Measurements from ENCODE around the gene ALAD.
"Not testable (repeated sequence)": the region's sequence is repeated elsewhere in the genome, so short reads cannot be mapped to it uniquely, and the experiment has no call there.

Gene ALAD

GRCh38 chr9:113416149-113416721 is 15.2 kb upstream of the ALAD start:
- no peak overlapping the region for H3K27ac Mint-ChIP-seq

GRCh38 chr9:113410207-113410864 is 9.3 kb upstream of the ALAD start, which contains the start of the genes C9orf43 and POLE3:
Gene C9orf43 (plus strand): TSS chr9:113410747. CDS start chr9:113413494, 2,747 bp downstream.
Gene POLE3 (minus strand): TSS chr9:113410675. CDS start chr9:113410293, 382 bp downstream.
- H3K9me3 Mint-ChIP-seq, result no peaks in the 10 kb centered on the region
- peaks cover 39% of the 10 kb centered on the region for H3K4me1 Mint-ChIP-seq
- no peaks in the 10 kb centered on the region for H3K27me3 Mint-ChIP-seq
- peaks cover 33% of the 10 kb centered on the region for H3K36me3 Mint-ChIP-seq
- CTCF ChIA-PET, result interaction anchor here (0.8 to 2.8 kb wide), 7 partner anchors 9 to 179 kb away, joined by 3 to 13 read pairs (median 9); partner anchors contain the start of genes ALAD, CDC26 and PRPF4
- peak within 1 kb of the TSS; percentile 99 for H3K27ac Mint-ChIP-seq
- DNase-seq, result peak; percentile 96
- peak within 1 kb of the TSS; percentile 91 for H3K4me3 Mint-ChIP-seq

More at GRCh38 chr9:113416149-113416721, 15.2 kb upstream of the ALAD start:
- H3K9me3 Mint-ChIP-seq, result no peaks in the 10 kb centered on the region
- peaks cover 5% of the 10 kb centered on the region for H3K4me1 Mint-ChIP-seq
- H3K4me3 Mint-ChIP-seq, result no peak overlapping the region
- CTCF ChIA-PET, result interaction anchor here (1.0 kb wide), 1 partner anchor 107 kb away, joined by 3 read pairs; no protein-coding TSS in a partner anchor
- no peaks in the 10 kb centered on the region for H3K27me3 Mint-ChIP-seq
- no peaks in the 10 kb centered on the region for H3K36me3 Mint-ChIP-seq
- DNase-seq, result no peak

- Mint-ChIP-seq H3K4me3 (peak overlapping the region; percentile 91), H3K9me3 (no peaks in the 10 kb centered on the region), H3K4me1 (peaks cover 39% of the 10 kb centered on the region), H3K36me3 (peaks cover 33% of the 10 kb centered on the region), H3K27ac (peak overlapping the region; percentile 99), H3K27me3 (no peaks in the 10 kb centered on the region)
- no peak for DNase-seq
- CTCF ChIA-PET, result interaction anchor here (0.8 to 2.8 kb wide), 8 partner anchors 9 to 180 kb away, joined by 3 to 13 read pairs (median 6); partner anchors contain the start of genes ALAD, CDC26 and PRPF4
Measured at GRCh38 chr9:113409883-113410206, 8.8 kb upstream of the ALAD start.

GRCh38 chr9:113409481-113409880 is 8.4 kb upstream of the ALAD start:
- Mint-ChIP-seq H3K4me1 (peaks cover 39% of the 10 kb centered on the region), H3K9me3 (no peaks in the 10 kb centered on the region), H3K27me3 (no peaks in the 10 kb centered on the region), H3K4me3 (peak overlapping the region; percentile 91), H3K27ac (peak overlapping the region; percentile 99), H3K36me3 (peaks cover 33% of the 10 kb centered on the region)
- CTCF ChIA-PET, result interaction anchor here (0.9 to 3.6 kb wide), 8 partner anchors 8 to 179 kb away, joined by 3 to 43 read pairs (median 10); partner anchors contain the start of genes ALAD, CDC26 and PRPF4
- no peak for DNase-seq

- CTCF ChIA-PET, result interaction anchor here (0.8 to 9.4 kb wide), 4 partner anchors 97 to 249 kb away, joined by 3 to 71 read pairs (median 28); partner anchors contain the start of genes CDC26 and PRPF4
- DNase-seq, result peak; percentile 79
- peak overlapping the region; percentile 16 for H3K4me3 Mint-ChIP-seq
- not testable (repeated sequence) for H3K9me3 Mint-ChIP-seq, H3K27me3 Mint-ChIP-seq
- peaks cover 33% of the 10 kb centered on the region for H3K36me3 Mint-ChIP-seq
- peaks cover 39% of the 10 kb centered on the region for H3K4me1 Mint-ChIP-seq
- H3K27ac Mint-ChIP-seq, result peak overlapping the region; percentile 83
Measured at GRCh38 chr9:113406873-113407511, 5.9 kb upstream of the ALAD start.

- H3K27ac Mint-ChIP-seq, result peak overlapping the region; percentile 37
- H3K9me3 Mint-ChIP-seq, H3K27me3 Mint-ChIP-seq, H3K4me3 Mint-ChIP-seq, DNase-seq: not testable (repeated sequence)
- H3K4me1 Mint-ChIP-seq, result peaks cover 40% of the 10 kb centered on the region
- peaks cover 33% of the 10 kb centered on the region for H3K36me3 Mint-ChIP-seq
- CTCF ChIA-PET, result interaction anchor here (0.8 to 9.4 kb wide), 6 partner anchors 45 to 250 kb away, joined by 3 to 71 read pairs (median 9); partner anchors contain the start of genes CDC26 and PRPF4
Measured at GRCh38 chr9:113406353-113406752, 5.3 kb upstream of the ALAD start.

GRCh38 chr9:113403646-113404045 is 2.6 kb upstream of the ALAD start:
- CTCF ChIA-PET, result interaction anchor here (0.6 to 9.4 kb wide), 10 partner anchors 17 to 252 kb away, joined by 3 to 71 read pairs (median 3); no protein-coding TSS in a partner anchor
- no peak overlapping the region for H3K4me3 Mint-ChIP-seq
- H3K27ac Mint-ChIP-seq, result no peak overlapping the region
- peaks cover 45% of the 10 kb centered on the region for H3K4me1 Mint-ChIP-seq
- no peaks in the 10 kb centered on the region for H3K9me3 Mint-ChIP-seq
- H3K27me3 Mint-ChIP-seq, result peaks cover 3% of the 10 kb centered on the region
- no peak for DNase-seq
- peaks cover 17% of the 10 kb centered on the region for H3K36me3 Mint-ChIP-seq

GRCh38 chr9:113399646-113400200 is 1.4 kb downstream of the ALAD start:
- DNase-seq, result no peak
- peaks cover 3% of the 10 kb centered on the region for H3K27me3 Mint-ChIP-seq
- no peaks in the 10 kb centered on the region for H3K9me3 Mint-ChIP-seq
- H3K36me3 Mint-ChIP-seq, result peaks cover 5% of the 10 kb centered on the region
- CTCF ChIA-PET, result interaction anchor here (1.3 to 9.4 kb wide), 6 partner anchors 9 to 256 kb away, joined by 3 to 71 read pairs (median 8); partner anchors contain the start of genes CDC26 and PRPF4
- H3K4me3 Mint-ChIP-seq, result peak overlapping the region; percentile 94
- H3K27ac Mint-ChIP-seq, result no peak overlapping the region
- H3K4me1 Mint-ChIP-seq, result peaks cover 26% of the 10 kb centered on the region

GRCh38 chr9:113398796-113399195 is 2.3 kb downstream of the ALAD start:
- no peak for DNase-seq

GRCh38 chr9:113397203-113397631 is 3.9 kb downstream of the ALAD start:
- H3K36me3 Mint-ChIP-seq, result peaks cover 9% of the 10 kb centered on the region
- peaks cover 26% of the 10 kb centered on the region for H3K4me1 Mint-ChIP-seq
- no peak overlapping the region for H3K27ac Mint-ChIP-seq
- no peaks in the 10 kb centered on the region for H3K9me3 Mint-ChIP-seq
- no peak for DNase-seq
- H3K27me3 Mint-ChIP-seq, result peaks cover 3% of the 10 kb centered on the region
- CTCF ChIA-PET, result interaction anchor here (1.3 kb wide), 1 partner anchor 185 kb away, joined by 3 read pairs; no protein-coding TSS in a partner anchor
- no peak overlapping the region for H3K4me3 Mint-ChIP-seq

More at GRCh38 chr9:113398796-113399195, 2.3 kb downstream of the ALAD start:
- Mint-ChIP-seq H3K9me3 (no peaks in the 10 kb centered on the region), H3K4me3 (peak overlapping the region; percentile 94), H3K27me3 (peaks cover 3% of the 10 kb centered on the region), H3K4me1 (peaks cover 26% of the 10 kb centered on the region), H3K36me3 (peaks cover 5% of the 10 kb centered on the region), H3K27ac (no peak overlapping the region)
- CTCF ChIA-PET, result interaction anchor here (1.3 to 9.4 kb wide), 3 partner anchors 9 to 257 kb away, joined by 4 to 71 read pairs (median 8); no protein-coding TSS in a partner anchor

GRCh38 chr9:113395000-113395861 is 5.9 kb downstream of the ALAD start:
- H3K9me3 Mint-ChIP-seq, result no peaks in the 10 kb centered on the region
- peaks cover 12% of the 10 kb centered on the region for H3K36me3 Mint-ChIP-seq
- H3K4me1 Mint-ChIP-seq, result peaks cover 13% of the 10 kb centered on the region
- no peak for DNase-seq
- H3K27ac Mint-ChIP-seq, result no peak overlapping the region
- CTCF ChIA-PET, result no interaction called here
- no peak overlapping the region for H3K4me3 Mint-ChIP-seq
- no peaks in the 10 kb centered on the region for H3K27me3 Mint-ChIP-seq

GRCh38 chr9:113393281-113393680 is 7.8 kb downstream of the ALAD start:
- no peaks in the 10 kb centered on the region for H3K27me3 Mint-ChIP-seq
- H3K4me1 Mint-ChIP-seq, result no peaks in the 10 kb centered on the region
- H3K27ac Mint-ChIP-seq, result no peak overlapping the region
- DNase-seq, result no peak
- H3K4me3 Mint-ChIP-seq, result no peak overlapping the region
- no peaks in the 10 kb centered on the region for H3K9me3 Mint-ChIP-seq
- H3K36me3 Mint-ChIP-seq, result peaks cover 16% of the 10 kb centered on the region
- CTCF ChIA-PET, result no interaction called here

GRCh38 chr9:113391917-113392316 is 9.2 kb downstream of the ALAD start:
- H3K4me1 Mint-ChIP-seq, result no peaks in the 10 kb centered on the region
- H3K36me3 Mint-ChIP-seq, result peaks cover 16% of the 10 kb centered on the region
- DNase-seq, result no peak
- no peak overlapping the region for H3K27ac Mint-ChIP-seq
- H3K4me3 Mint-ChIP-seq, result no peak overlapping the region
- H3K9me3 Mint-ChIP-seq, result no peaks in the 10 kb centered on the region
- CTCF ChIA-PET, result interaction anchor here (0.5 to 1.5 kb wide), 3 partner anchors 10 to 230 kb away, joined by 3 read pairs; no protein-coding TSS in a partner anchor
- H3K27me3 Mint-ChIP-seq, result no peaks in the 10 kb centered on the region

Measured in activated naive CD4-positive, alpha-beta T cell treated with anti-CD3 and anti-CD28 coated beads, Interleukin-2, amount 10 ng/mL, durations not matched to agents 7 days and 5 days (primary cell).